H1 (cell line): ENCODE measurements around the gene VIPR2. TPM values are rescaled to one million over a fixed set of nuclear protein-coding genes. Genes with fewer than 3 reads are reported as not detected.

Experiments
- CTCF ChIA-PET: fragments of 300-600 bp; sonication (Branson Sonifier 250); formaldehyde crosslinking; loops from one replicate; lab custom pipeline; 2021; ENCODE audit not compliant: partially characterized antibody; lab: Charles Lee
- POLR2A ChIA-PET: fragments of 300-600 bp; sonication (Branson Sonifier 250); formaldehyde crosslinking; loops from one replicate; lab custom pipeline; 2021; ENCODE audit warnings: inconsistent platforms; ENCODE audit not compliant: partially characterized antibody; lab: Charles Lee
- DNase-seq, 2 experiments: peaks; one replicate each; pipeline versions ENCODE4 v3.0.0 to v3.0.0-alpha.2; 2010 to 2022; ENCODE audit warnings: low spot score in 2 of 2, low read depth in 1 of 2, mixed read lengths in 1 of 2
- FAIRE-seq: peaks from 2 replicates; lab custom pipeline; 2011; peaks lifted over from hg19 to GRCh38; lab: Jason Lieb, UNC
- H2AFZ ChIP-seq: 2 replicates; pipeline ENCODE4 v1.8.1; 2012; ENCODE audit warnings: low read length, inconsistent platforms
- H2AK5ac ChIP-seq: 2 replicates; pipeline ENCODE4 v1.6.1; 2013; ENCODE audit warnings: low read depth, low read length
- H2BK120ac ChIP-seq: replicated peaks from 2 replicates; pipeline ENCODE3; 2013; ENCODE audit warnings: low read depth, low read length, inconsistent platforms
- H2BK12ac ChIP-seq: 2 replicates; pipeline ENCODE4 v1.6.1; 2013; ENCODE audit warnings: low read depth, low read length
- H2BK15ac ChIP-seq: 2 replicates; pipeline ENCODE4 v1.6.1; 2013; ENCODE audit warnings: low read length
- H2BK20ac ChIP-seq: 2 replicates; pipeline ENCODE4 v1.6.1; 2013; ENCODE audit warnings: low read length
- H2BK5ac ChIP-seq: 2 replicates; pipeline ENCODE4 v1.6.1; 2013; ENCODE audit warnings: low read depth, low read length
- H3K14ac ChIP-seq: 2 replicates; pipeline ENCODE4 v1.6.1; 2013; ENCODE audit warnings: inconsistent platforms; ENCODE audit not compliant: insufficient read length
- H3K18ac ChIP-seq: 2 replicates; pipeline ENCODE4 v1.6.1; 2013; ENCODE audit warnings: low read length; ENCODE audit errors: extremely low read depth
- H3K23ac ChIP-seq: 2 replicates; pipeline ENCODE4 v1.6.1; 2013; ENCODE audit warnings: inconsistent platforms; ENCODE audit not compliant: insufficient read length
- H3K23me2 ChIP-seq: 2 replicates; pipeline ENCODE4 v1.6.1; 2013; ENCODE audit warnings: low read depth, low read length
- H3K27ac ChIP-seq: 2 replicates; pipeline ENCODE4 v1.6.1; 2011; ENCODE audit warnings: low read depth, low read length, inconsistent platforms
- H3K27me3 ChIP-seq, 4 experiments: replicated peaks in 1 of 4; 1 replicate in 1 of 4; 2 replicates in 3 of 4; pipeline versions ENCODE4 v1.6.1 to v1.8.1; 2011 to 2013; ENCODE audit warnings: low read length in 3 of 4, mild to moderate bottlenecking in 3 of 4, inconsistent platforms in 2 of 4, mixed read lengths in 2 of 4, moderate library complexity in 1 of 4; ENCODE audit not compliant: control insufficient read depth in 3 of 4, insufficient read depth in 3 of 4; ENCODE audit errors: extremely low read depth in 1 of 4
- H3K36me3 ChIP-seq, 4 experiments: 2 replicates each; pipeline versions ENCODE4 v1.6.1 to v1.8.1; 2011 to 2013; ENCODE audit warnings: mild to moderate bottlenecking in 4 of 4, low read length in 3 of 4, moderate library complexity in 2 of 4, control low read depth in 1 of 4, inconsistent platforms in 1 of 4; ENCODE audit not compliant: insufficient read depth in 4 of 4, control insufficient read depth in 2 of 4
- H3K4ac ChIP-seq: replicated peaks from 2 replicates; pipeline ENCODE3; 2013; ENCODE audit warnings: low read length, low read depth, mixed read lengths, inconsistent platforms; ENCODE audit not compliant: insufficient read length
- H3K4me1 ChIP-seq, 4 experiments: replicated peaks in 1 of 4; 1 replicate in 1 of 4; 2 replicates in 3 of 4; pipeline versions ENCODE4 v1.6.1 to v1.8.1; 2011 to 2013; ENCODE audit warnings: low read length in 3 of 4, inconsistent platforms in 2 of 4, mixed read lengths in 1 of 4; ENCODE audit not compliant: insufficient read depth in 4 of 4, control insufficient read depth in 3 of 4
- H3K4me2 ChIP-seq, 2 experiments: 2 replicates each; pipeline versions ENCODE4 v1.6.1 to v1.8.1; 2011 to 2013; ENCODE audit warnings: low read depth in 2 of 2, low read length in 2 of 2, control low read depth in 1 of 2, inconsistent platforms in 1 of 2, mild to moderate bottlenecking in 1 of 2; ENCODE audit not compliant: insufficient read depth in 1 of 2
- H3K4me3 ChIP-seq, 4 experiments: fragments of 200-600, 300-600 bp in 1 of 4; sonication (generic), shearing (Covaris generic), sonication (Bioruptor Twin) in 1 of 4; 2 replicates each; pipeline versions ENCODE4 v1.5.1 to v1.8.1; 2011 to 2016; ENCODE audit warnings: low read length in 4 of 4, low read depth in 3 of 4, control low read depth in 2 of 4, inconsistent platforms in 2 of 4, mild to moderate bottlenecking in 2 of 4, mixed read lengths in 1 of 4, moderate library complexity in 1 of 4; ENCODE audit not compliant: insufficient read depth in 2 of 4; ENCODE audit errors: extremely low read depth in 1 of 4
- H3K56ac ChIP-seq: replicated peaks from 2 replicates; pipeline ENCODE3; 2013; ENCODE audit warnings: low read depth, mild to moderate bottlenecking, mixed read lengths, low read length, inconsistent platforms; ENCODE audit not compliant: insufficient read length
- H3K79me1 ChIP-seq: 2 replicates; pipeline ENCODE4 v1.6.1; 2013; ENCODE audit warnings: low read depth, low read length, control low read depth
- H3K79me2 ChIP-seq, 2 experiments: 2 replicates each; pipeline versions ENCODE4 v1.6.1 to v1.8.1; 2012 to 2013; ENCODE audit warnings: low read length in 2 of 2, mild to moderate bottlenecking in 2 of 2, inconsistent platforms in 1 of 2; ENCODE audit not compliant: insufficient read depth in 2 of 2, control insufficient read depth in 1 of 2
- H3K9ac ChIP-seq, 4 experiments: replicated peaks in 1 of 4; 1 replicate in 1 of 4; 2 replicates in 3 of 4; pipeline versions ENCODE4 v1.6.1 to v1.8.1; 2011 to 2013; ENCODE audit warnings: low read depth in 3 of 4, low read length in 3 of 4, control low read depth in 2 of 4, mild to moderate bottlenecking in 2 of 4, moderate library complexity in 2 of 4, inconsistent platforms in 1 of 4; ENCODE audit errors: extremely low read depth in 1 of 4
- H3K9me3 ChIP-seq, 2 experiments: 2 replicates each; pipeline versions ENCODE4 v1.6.1 to v1.8.1; 2012 to 2013; ENCODE audit warnings: mild to moderate bottlenecking in 2 of 2, moderate library complexity in 2 of 2, control low read depth in 1 of 2, inconsistent platforms in 1 of 2, low read depth in 1 of 2, low read length in 1 of 2, mixed read lengths in 1 of 2; ENCODE audit not compliant: insufficient read depth in 2 of 2
- H4K20me1 ChIP-seq, 2 experiments: replicated peaks in 1 of 2; 2 replicates each; pipeline versions ENCODE3 to v1.8.1; 2011 to 2013; ENCODE audit warnings: inconsistent platforms in 2 of 2, low read length in 2 of 2, mild to moderate bottlenecking in 1 of 2; ENCODE audit not compliant: insufficient read depth in 2 of 2, control insufficient read depth in 1 of 2
- H4K5ac ChIP-seq: 2 replicates; pipeline ENCODE4 v1.6.1; 2013; ENCODE audit warnings: low read length, low read depth, mixed read lengths, inconsistent platforms; ENCODE audit not compliant: insufficient read length
- H4K8ac ChIP-seq: 2 replicates; pipeline ENCODE4 v1.8.0; 2013; ENCODE audit warnings: mild to moderate bottlenecking, moderate library complexity, low read length, inconsistent platforms; ENCODE audit not compliant: insufficient read depth; ENCODE audit errors: extremely low read depth
- H4K91ac ChIP-seq: replicated peaks from 2 replicates; pipeline ENCODE3; 2013; ENCODE audit warnings: low read length, mixed read lengths, inconsistent platforms; ENCODE audit not compliant: insufficient read length
- BRCA1 ChIP-seq: IDR thresholded peaks from 2 replicates; pipeline ENCODE4 v1.6.1; 2012; ENCODE audit warnings: low read depth, low read length, improper control_type of control experiment
- MAX ChIP-seq: IDR thresholded peaks from 2 replicates; pipeline ENCODE4 v1.6.1; 2012; ENCODE audit warnings: inconsistent platforms
- WGBS, 2 experiments: shearing (Covaris generic) in 1 of 2; methylation state at CpG; one replicate each; pipeline versions ENCODE4 v1.1.6 to v1.1.7; 2013 to 2015; ENCODE audit warnings: low lambda C conversion rate in 2 of 2, mixed read lengths in 2 of 2, inconsistent platforms in 1 of 2, low coverage in 1 of 2, missing lambda C conversion rate in 1 of 2; ENCODE audit not compliant: insufficient replicate concordance in 2 of 2, insufficient coverage in 1 of 2, insufficient read length in 1 of 2; ENCODE audit errors: extremely low coverage in 1 of 2, missing lambda C conversion rate in 1 of 2; 5-methylcytosine and 5-hydroxymethylcytosine counted together
- polyA plus RNA-seq, 7 experiments: library from polyadenylated mRNA; depleted of rRNA in 3 of 7; stranded (reverse) in 5 of 7; unstranded in 2 of 7; fragments of >200 nt in 5 of 7; fragments of 200-250 nt in 2 of 7; gene quantifications; 1 replicate in 5 of 7; 2 replicates in 1 of 7; 4 replicates in 1 of 7; pipeline versions ENCODE4 v1.2.1 to v1.2.3, GENCODE V29; 2011 to 2013; ENCODE audit warnings: missing spikeins in 2 of 7, mixed read lengths in 2 of 7
- total RNA-seq: library from RNA; stranded (reverse); fragmentation: NEBNext Ultra II Directional; extraction: Animal tissue kit (Norgen Biotek cat#: 25700); gene quantifications from 2 replicates; pipeline ENCODE4 v1.2.1, GENCODE V29; 2021

VIPR2 gene
- total and polyA plus RNA-seq, 2 of the 8 experiments (the other 6 are each of a cell fraction or from before 2014, with no cell fraction given): 2.4 to 6.3 TPM

GRCh38 chr7:159156436-159157245, 12.0 kb upstream of the VIPR2 start:
- TF ChIP-seq MAX (no peak), BRCA1 (no peak)
- Histone ChIP-seq H3K27ac (no peak overlapping the region), H2BK15ac (no peak overlapping the region), H3K79me1 (no peaks in the 10 kb centered on the region), H3K14ac (no peak overlapping the region), H3K4me3 (no peak overlapping the region), H3K9me3 (no peaks in the 10 kb centered on the region; a peak in 1 of 4 replicates), H2BK20ac (no peak overlapping the region), H2AFZ (no peak overlapping the region), H3K4ac (no peak overlapping the region), H4K8ac (no peak overlapping the region), H3K23ac (no peak overlapping the region), H3K36me3 (no peaks in the 10 kb centered on the region), H4K20me1 (no peaks in the 10 kb centered on the region), H4K91ac (no peak overlapping the region), H3K18ac (no peak overlapping the region), H2BK12ac (no peak overlapping the region), H3K56ac (no peak overlapping the region), H2BK5ac (no peak overlapping the region), H3K9ac (no peak overlapping the region), H3K23me2 (no peaks in the 10 kb centered on the region), H4K5ac (no peak overlapping the region), H3K27me3 (no peaks in the 10 kb centered on the region), H2AK5ac (no peak overlapping the region), H3K79me2 (no peaks in the 10 kb centered on the region), H3K4me2 (no peak overlapping the region), H2BK120ac (no peak overlapping the region), H3K4me1 (no peaks in the 10 kb centered on the region)
- DNase-seq (no peak), FAIRE-seq (no peak)
- CTCF ChIA-PET: no interaction called here
- WGBS, 2 experiments: 91% methylated on average over 21 of the region's 23 CpGs; no CpG with 5 or more reads in 1 of the 2 experiments
- POLR2A ChIA-PET: no interaction called here
